ENCODE data around the gene MTERF4.

The MTERF4 gene

DNA sequence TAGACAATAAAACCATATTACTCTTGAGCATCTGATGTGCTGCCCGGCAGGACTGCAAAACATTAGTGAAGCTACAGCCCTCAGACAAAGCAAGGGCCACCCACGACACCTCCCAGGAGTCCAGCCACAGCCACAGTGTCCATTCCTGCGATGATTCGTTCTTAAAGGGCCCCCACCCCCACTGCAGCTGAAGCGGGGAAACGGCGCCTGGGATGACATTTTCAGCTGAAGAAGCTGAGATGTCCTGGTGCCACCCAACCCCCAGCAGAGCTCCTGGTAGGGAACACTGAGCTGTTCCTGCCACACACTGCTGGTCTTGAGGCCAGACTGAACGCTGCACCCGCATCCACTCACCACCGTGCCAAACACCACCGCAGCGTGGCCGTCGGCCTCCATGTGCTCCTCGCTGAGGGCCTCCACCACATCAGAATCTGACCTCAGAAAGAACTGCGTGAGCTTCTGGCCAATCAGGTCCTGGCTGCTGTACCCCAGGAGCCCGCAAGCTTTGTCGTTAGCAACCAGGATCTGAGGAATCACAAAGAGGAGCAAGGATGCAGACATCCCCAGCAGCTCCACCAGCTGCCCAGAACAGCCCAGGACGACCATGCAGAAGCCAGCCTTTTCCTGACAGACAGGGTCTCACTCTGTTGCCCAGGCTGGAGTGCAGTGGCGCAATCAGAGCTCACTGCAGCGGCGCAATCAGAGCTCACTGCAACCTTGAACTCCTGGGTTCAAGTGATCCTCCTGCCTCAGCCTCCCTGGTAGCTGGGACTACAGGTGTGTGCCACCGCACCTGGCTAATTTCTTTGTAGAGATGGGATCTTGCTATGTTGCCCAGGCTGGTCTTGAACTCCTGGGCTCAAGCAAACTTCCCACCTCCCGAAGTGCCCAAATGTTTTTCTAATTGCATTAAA lies 37.7 kb upstream of the MTERF4 start:
- TF ChIP-seq SPI1 (IDR thresholded peaks at IDR 0.05; ENCODE audit: borderline replicate concordance, low read depth) (no peak), REST (IDR thresholded peaks at IDR 0.05; ENCODE audit: insufficient replicate concordance, low read depth) (no peak), POLR2AphosphoS5 (IDR thresholded peaks at IDR 0.05; ENCODE audit: low read depth) (no peak), GABPA (IDR thresholded peaks at IDR 0.05; ENCODE audit: low read depth) (no peak), CTCF (IDR thresholded peaks at IDR 0.05; ENCODE audit: insufficient read depth, low read length) (no peak)
- Histone ChIP-seq H3K27ac (replicated peaks) (no peak overlapping the region), H3K4me3 (replicated peaks; ENCODE audit: insufficient read depth, low read length) (no peak overlapping the region), H3K27me3 (ENCODE audit: insufficient read depth, poor library complexity, severe bottlenecking) (no peaks in the 10 kb centered on the region)
- DNase-seq (ENCODE audit: low read depth in 1 of 2, low spot score in 1 of 2): no peak

DNA sequence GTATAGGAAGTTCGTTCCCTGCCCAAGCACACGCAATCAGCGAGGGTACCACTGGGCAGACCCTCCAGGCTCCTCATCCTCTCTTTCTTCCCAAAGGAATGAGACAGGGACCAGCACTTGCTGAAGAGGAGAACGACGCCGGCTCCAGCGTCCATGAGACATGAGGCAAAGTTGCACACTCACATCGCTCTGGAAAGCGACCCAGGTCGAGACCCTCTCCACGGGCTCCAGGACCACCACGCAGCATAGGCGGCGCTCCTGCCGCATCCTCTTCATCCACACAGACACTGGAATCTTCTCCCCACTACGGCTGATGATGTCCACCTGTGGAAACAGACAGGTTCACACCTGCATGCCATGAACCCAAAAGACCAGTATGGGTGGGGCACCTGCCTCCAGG lies 36.4 kb upstream of the MTERF4 start:
- no peak for TF ChIP-seq SPI1 (IDR thresholded peaks at IDR 0.05; ENCODE audit: borderline replicate concordance, low read depth)
- TF ChIP-seq GABPA (IDR thresholded peaks at IDR 0.05; ENCODE audit: low read depth): no peak
- no peak for TF ChIP-seq POLR2AphosphoS5 (IDR thresholded peaks at IDR 0.05; ENCODE audit: low read depth)
- no peak for TF ChIP-seq CTCF (IDR thresholded peaks at IDR 0.05; ENCODE audit: insufficient read depth, low read length)
- TF ChIP-seq REST (IDR thresholded peaks at IDR 0.05; ENCODE audit: insufficient replicate concordance, low read depth): no peak
- H3K4me3 ChIP-seq (replicated peaks; ENCODE audit: insufficient read depth, low read length): no peak overlapping the region
- H3K27me3 ChIP-seq (ENCODE audit: insufficient read depth, poor library complexity, severe bottlenecking): no peaks in the 10 kb centered on the region
- DNase-seq (ENCODE audit: low read depth in 1 of 2, low spot score in 1 of 2): no peak
- no peak overlapping the region for H3K27ac ChIP-seq (replicated peaks)

- no peak overlapping the region for H3K4me3 ChIP-seq (replicated peaks; ENCODE audit: insufficient read depth, low read length)
- no peaks in the 10 kb centered on the region for H3K27me3 ChIP-seq (ENCODE audit: insufficient read depth, poor library complexity, severe bottlenecking)
- H3K27ac ChIP-seq (replicated peaks): no peak overlapping the region
- TF ChIP-seq POLR2AphosphoS5 (IDR thresholded peaks at IDR 0.05; ENCODE audit: low read depth) (no peak), REST (IDR thresholded peaks at IDR 0.05; ENCODE audit: insufficient replicate concordance, low read depth) (no peak), GABPA (IDR thresholded peaks at IDR 0.05; ENCODE audit: low read depth) (no peak), CTCF (IDR thresholded peaks at IDR 0.05; ENCODE audit: insufficient read depth, low read length) (no peak), SPI1 (IDR thresholded peaks at IDR 0.05; ENCODE audit: borderline replicate concordance, low read depth) (no peak)
- DNase-seq (ENCODE audit: low read depth in 1 of 2, low spot score in 1 of 2): no peak
Observed at GRCh38 chr2:241137276-241138190, 35.4 kb upstream of the MTERF4 start.

All from HL-60 (cell line).